ENCODE data around the gene KCNN3.

Gene KCNN3

GRCh38 chr1:154840269-154841176 is 29.6 kb downstream of the KCNN3 start:
- H3F3A ChIP-seq (ENCODE audit: insufficient read depth, low read length): peaks cover 15% of the 10 kb centered on the region
- no peaks in the 10 kb centered on the region for H3K27me3 ChIP-seq (replicated peaks; ENCODE audit: insufficient read depth, low read length)
- no peak overlapping the region for H3K9ac ChIP-seq (ENCODE audit: low read length)
- TF ChIP-seq EZH2 (optimal IDR thresholded peaks at IDR 0.05; ENCODE audit: low read depth, low read length): no peak
- no peak for TF ChIP-seq CTCF (IDR thresholded peaks at IDR 0.05; ENCODE audit: low read length)
- TF ChIP-seq EZH2phosphoT487 (IDR thresholded peaks at IDR 0.05; ENCODE audit: low read length): no peak
- H3K36me3 ChIP-seq (replicated peaks; ENCODE audit: insufficient read depth, low read length): no peaks in the 10 kb centered on the region
- H3K4me2 ChIP-seq (ENCODE audit: low read depth, low read length): no peak overlapping the region
- peaks cover 43% of the 10 kb centered on the region for H3K4me1 ChIP-seq (ENCODE audit: low read length)
- DNase-seq: no peak
- no peaks in the 10 kb centered on the region for H3K9me3 ChIP-seq (replicated peaks; ENCODE audit: insufficient read depth, low read length)
- peaks cover 71% of the 10 kb centered on the region for H3K79me2 ChIP-seq (ENCODE audit: low read length)
- no peak overlapping the region for H2AFZ ChIP-seq (ENCODE audit: low read length)
- H3K9me2 ChIP-seq (replicated peaks; ENCODE audit: insufficient read depth, low read length): no peaks in the 10 kb centered on the region
- H4K20me1 ChIP-seq (ENCODE audit: insufficient read depth, low read length): no peaks in the 10 kb centered on the region
- no peak overlapping the region for H3K27ac ChIP-seq (ENCODE audit: low read length)
- H3K4me3 ChIP-seq (ENCODE audit: low read length): no peak overlapping the region

GRCh38 chr1:154839691-154840090 is 30.4 kb downstream of the KCNN3 start:
- DNase-seq: no peak
- Histone ChIP-seq H3F3A (ENCODE audit: insufficient read depth, low read length) (peaks cover 15% of the 10 kb centered on the region), H2AFZ (ENCODE audit: low read length) (no peak overlapping the region), H3K27me3 (replicated peaks; ENCODE audit: insufficient read depth, low read length) (no peaks in the 10 kb centered on the region), H3K79me2 (ENCODE audit: low read length) (peaks cover 73% of the 10 kb centered on the region), H3K9me3 (replicated peaks; ENCODE audit: insufficient read depth, low read length) (no peaks in the 10 kb centered on the region), H3K4me1 (ENCODE audit: low read length) (peaks cover 43% of the 10 kb centered on the region), H3K4me3 (ENCODE audit: low read length) (no peak overlapping the region), H3K9ac (ENCODE audit: low read length) (no peak overlapping the region), H3K9me2 (replicated peaks; ENCODE audit: insufficient read depth, low read length) (no peaks in the 10 kb centered on the region), H3K4me2 (ENCODE audit: low read depth, low read length) (no peak overlapping the region), H4K20me1 (ENCODE audit: insufficient read depth, low read length) (no peaks in the 10 kb centered on the region), H3K36me3 (replicated peaks; ENCODE audit: insufficient read depth, low read length) (no peaks in the 10 kb centered on the region), H3K27ac (ENCODE audit: low read length) (no peak overlapping the region)
- TF ChIP-seq EZH2 (optimal IDR thresholded peaks at IDR 0.05; ENCODE audit: low read depth, low read length) (no peak), EZH2phosphoT487 (IDR thresholded peaks at IDR 0.05; ENCODE audit: low read length) (no peak), CTCF (IDR thresholded peaks at IDR 0.05; ENCODE audit: low read length) (no peak)

GRCh38 chr1:154838988-154839387 is 31.1 kb downstream of the KCNN3 start:
- Histone ChIP-seq H3F3A (ENCODE audit: insufficient read depth, low read length) (peaks cover 15% of the 10 kb centered on the region), H3K79me2 (ENCODE audit: low read length) (peaks cover 75% of the 10 kb centered on the region), H3K9ac (ENCODE audit: low read length) (no peak overlapping the region), H3K4me1 (ENCODE audit: low read length) (peaks cover 43% of the 10 kb centered on the region), H3K4me3 (ENCODE audit: low read length) (no peak overlapping the region), H3K9me2 (replicated peaks; ENCODE audit: insufficient read depth, low read length) (no peaks in the 10 kb centered on the region), H2AFZ (ENCODE audit: low read length) (no peak overlapping the region), H3K27me3 (replicated peaks; ENCODE audit: insufficient read depth, low read length) (no peaks in the 10 kb centered on the region), H3K36me3 (replicated peaks; ENCODE audit: insufficient read depth, low read length) (no peaks in the 10 kb centered on the region), H3K4me2 (ENCODE audit: low read depth, low read length) (no peak overlapping the region), H4K20me1 (ENCODE audit: insufficient read depth, low read length) (no peaks in the 10 kb centered on the region), H3K27ac (ENCODE audit: low read length) (no peak overlapping the region), H3K9me3 (replicated peaks; ENCODE audit: insufficient read depth, low read length) (no peaks in the 10 kb centered on the region)
- TF ChIP-seq CTCF (IDR thresholded peaks at IDR 0.05; ENCODE audit: low read length) (no peak), EZH2 (optimal IDR thresholded peaks at IDR 0.05; ENCODE audit: low read depth, low read length) (no peak), EZH2phosphoT487 (IDR thresholded peaks at IDR 0.05; ENCODE audit: low read length) (no peak)
- DNase-seq: no peak
